ENCODE measurements around the gene ACTL7A. TPM values are rescaled to one million over a fixed set of nuclear protein-coding genes. Genes with fewer than 3 reads are reported as not detected.

The ACTL7A gene
- total RNA-seq, 1 donor from 2014 or later: not detected

DNA sequence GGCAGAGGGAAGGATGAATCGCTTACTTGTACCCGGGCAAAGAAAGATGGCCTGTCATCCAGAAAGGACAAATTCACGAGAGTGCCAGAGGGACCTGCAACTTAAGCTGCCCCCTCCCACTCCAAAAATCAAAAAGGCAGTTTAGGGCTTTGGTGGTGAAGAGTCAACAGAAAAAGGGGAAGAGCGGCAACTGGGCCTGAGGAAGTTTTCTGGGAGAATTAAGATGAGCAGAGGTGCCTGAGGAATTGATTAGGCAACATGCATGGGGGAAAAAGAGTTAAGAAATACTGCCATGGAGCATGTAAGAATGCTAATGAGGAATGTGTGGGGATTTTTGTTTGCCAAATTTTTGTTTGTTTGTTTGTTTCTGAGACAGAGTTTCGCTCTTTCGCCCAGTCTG, 4.5 kb upstream of the ACTL7A start:
- Mint-ChIP-seq H3K27me3 (ENCODE audit: unreplicated experiment) (peaks cover 11% of the 10 kb centered on the region), H3K9me3 (ENCODE audit: unreplicated experiment) (no peaks in the 10 kb centered on the region), H3K4me1 (ENCODE audit: unreplicated experiment) (peaks cover under 1% of the 10 kb centered on the region), H3K27ac (ENCODE audit: unreplicated experiment) (no peak overlapping the region), H3K4me3 (ENCODE audit: unreplicated experiment) (peak overlapping the region; percentile 22), H3K36me3 (ENCODE audit: low read depth, unreplicated experiment) (peaks cover 2% of the 10 kb centered on the region)
- TF ChIP-seq, protein P1, sequence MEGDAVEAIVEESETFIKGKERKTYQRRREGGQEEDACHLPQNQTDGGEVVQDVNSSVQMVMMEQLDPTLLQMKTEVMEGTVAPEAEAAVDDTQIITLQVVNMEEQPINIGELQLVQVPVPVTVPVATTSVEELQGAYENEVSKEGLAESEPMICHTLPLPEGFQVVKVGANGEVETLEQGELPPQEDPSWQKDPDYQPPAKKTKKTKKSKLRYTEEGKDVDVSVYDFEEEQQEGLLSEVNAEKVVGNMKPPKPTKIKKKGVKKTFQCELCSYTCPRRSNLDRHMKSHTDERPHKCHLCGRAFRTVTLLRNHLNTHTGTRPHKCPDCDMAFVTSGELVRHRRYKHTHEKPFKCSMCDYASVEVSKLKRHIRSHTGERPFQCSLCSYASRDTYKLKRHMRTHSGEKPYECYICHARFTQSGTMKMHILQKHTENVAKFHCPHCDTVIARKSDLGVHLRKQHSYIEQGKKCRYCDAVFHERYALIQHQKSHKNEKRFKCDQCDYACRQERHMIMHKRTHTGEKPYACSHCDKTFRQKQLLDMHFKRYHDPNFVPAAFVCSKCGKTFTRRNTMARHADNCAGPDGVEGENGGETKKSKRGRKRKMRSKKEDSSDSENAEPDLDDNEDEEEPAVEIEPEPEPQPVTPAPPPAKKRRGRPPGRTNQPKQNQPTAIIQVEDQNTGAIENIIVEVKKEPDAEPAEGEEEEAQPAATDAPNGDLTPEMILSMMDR (IDR thresholded peaks at IDR 0.05; ENCODE audit: unreplicated experiment): no peak
- DNase-seq (ENCODE audit: low spot score): no peak

GRCh38 chr9:108859459-108860114, 2.5 kb upstream of the ACTL7A start:
- Mint-ChIP-seq H3K9me3 (ENCODE audit: unreplicated experiment) (no peaks in the 10 kb centered on the region), H3K4me3 (ENCODE audit: unreplicated experiment) (no peak overlapping the region)

DNA sequence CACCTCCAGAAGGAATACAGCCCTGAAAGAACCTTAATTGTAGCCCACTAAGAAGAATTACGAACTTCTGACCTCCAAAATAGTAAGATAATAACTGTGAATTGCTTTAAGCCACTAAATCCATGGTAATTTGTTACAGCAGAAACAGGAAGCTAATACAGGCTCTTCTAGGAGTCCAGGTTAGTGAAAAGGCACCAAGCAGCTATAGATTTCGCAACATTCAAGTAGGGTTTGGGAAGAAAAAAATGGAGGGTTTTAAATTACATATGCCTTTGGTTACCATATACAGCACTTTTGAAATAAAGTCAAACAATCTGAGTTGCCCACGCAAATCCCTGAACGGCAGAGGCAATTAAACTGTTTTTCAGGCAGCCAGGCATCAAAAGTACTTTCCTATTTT, 1.7 kb upstream of the ACTL7A start:
- Mint-ChIP-seq H3K36me3 (ENCODE audit: low read depth, unreplicated experiment) (peaks cover 5% of the 10 kb centered on the region), H3K27me3 (ENCODE audit: unreplicated experiment) (peaks cover 11% of the 10 kb centered on the region), H3K9me3 (ENCODE audit: unreplicated experiment) (no peaks in the 10 kb centered on the region), H3K4me3 (ENCODE audit: unreplicated experiment) (no peak overlapping the region), H3K27ac (ENCODE audit: unreplicated experiment) (no peak overlapping the region), H3K4me1 (ENCODE audit: unreplicated experiment) (no peaks in the 10 kb centered on the region)
- TF ChIP-seq, protein P1 (IDR thresholded peaks at IDR 0.05; ENCODE audit: unreplicated experiment): no peak
- no peak for DNase-seq (ENCODE audit: low spot score)

More at GRCh38 chr9:108859459-108860114, 2.5 kb upstream of the ACTL7A start:
- TF ChIP-seq, protein P1 (IDR thresholded peaks at IDR 0.05; ENCODE audit: unreplicated experiment): no peak
- Mint-ChIP-seq H3K27me3 (ENCODE audit: unreplicated experiment) (peaks cover 11% of the 10 kb centered on the region), H3K4me1 (ENCODE audit: unreplicated experiment) (no peaks in the 10 kb centered on the region), H3K36me3 (ENCODE audit: low read depth, unreplicated experiment) (peaks cover 5% of the 10 kb centered on the region), H3K27ac (ENCODE audit: unreplicated experiment) (no peak overlapping the region)
- no peak for DNase-seq (ENCODE audit: low spot score)

GRCh38 chr9:108860764-108861163, 1.3 kb upstream of the ACTL7A start:
- no peaks in the 10 kb centered on the region for H3K9me3 Mint-ChIP-seq (ENCODE audit: unreplicated experiment)
- no peak overlapping the region for H3K27ac Mint-ChIP-seq (ENCODE audit: unreplicated experiment)
- DNase-seq (ENCODE audit: low spot score): no peak
- peaks cover 5% of the 10 kb centered on the region for H3K36me3 Mint-ChIP-seq (ENCODE audit: low read depth, unreplicated experiment)
- peaks cover 11% of the 10 kb centered on the region for H3K27me3 Mint-ChIP-seq (ENCODE audit: unreplicated experiment)
- H3K4me1 Mint-ChIP-seq (ENCODE audit: unreplicated experiment): no peaks in the 10 kb centered on the region
- TF ChIP-seq, protein P1 (IDR thresholded peaks at IDR 0.05; ENCODE audit: unreplicated experiment): no peak
- H3K4me3 Mint-ChIP-seq (ENCODE audit: unreplicated experiment): no peak overlapping the region

- TF ChIP-seq, protein P1 (IDR thresholded peaks at IDR 0.05; ENCODE audit: unreplicated experiment): no peak
- no peak for DNase-seq (ENCODE audit: low spot score)
- no peak overlapping the region for H3K4me3 Mint-ChIP-seq (ENCODE audit: unreplicated experiment)
- no peaks in the 10 kb centered on the region for H3K9me3 Mint-ChIP-seq (ENCODE audit: unreplicated experiment)
- H3K27me3 Mint-ChIP-seq (ENCODE audit: unreplicated experiment): peaks cover 7% of the 10 kb centered on the region
- H3K4me1 Mint-ChIP-seq (ENCODE audit: unreplicated experiment): no peaks in the 10 kb centered on the region
- peaks cover 5% of the 10 kb centered on the region for H3K36me3 Mint-ChIP-seq (ENCODE audit: low read depth, unreplicated experiment)
- H3K27ac Mint-ChIP-seq (ENCODE audit: unreplicated experiment): no peak overlapping the region
Observed at GRCh38 chr9:108861464-108861863, 602 bp upstream of the ACTL7A start.

All from endothelial cell (in vitro differentiated cells).